A549 (cell line): ENCODE data around the gene UBE2E3. TPM values are rescaled to one million over a fixed set of nuclear protein-coding genes. Genes with fewer than 3 reads are reported as not detected.

Experiments used
- ATAC-seq, 2 experiments: fragments of 200-7000 bp in 1 of 2; fragments of >200 bp in 1 of 2; cut with Nextera tagmentation in 1 of 2; cut with Tn5 transposase in 1 of 2; 3 replicates each; pipeline versions ENCODE4 v1.8.0 to v1.9.1; 2018 to 2020; ENCODE audit warnings: mild to moderate bottlenecking in 1 of 2, moderate library complexity in 1 of 2
- CTCF ChIA-PET: fragments of 300-600 bp; sonication (Branson Sonifier 250); formaldehyde crosslinking; extraction: SDS; loops from one replicate; lab custom pipeline; 2021; ENCODE audit warnings: antibody characterized with exemption, inconsistent platforms; lab: Yijun Ruan, JAX
- POLR2A ChIA-PET: fragments of 350-600 bp; formaldehyde crosslinking; extraction: SDS; loops from one replicate; lab custom pipeline; 2021; ENCODE audit warnings: antibody characterized with exemption, inconsistent platforms; lab: Yijun Ruan, JAX
- DNase-seq, 2 experiments: peaks; one replicate each; pipeline versions ENCODE4 v3.0.0 to v3.0.0-alpha.2; 2011 to 2016; ENCODE audit warnings: low read depth in 1 of 2, low spot score in 1 of 2
- FAIRE-seq: peaks from 2 replicates; lab custom pipeline; 2011; peaks lifted over from hg19 to GRCh38; lab: Jason Lieb, UNC
- H3K27ac ChIP-seq, 2 experiments: fragments of >200 bp; sonication (Bioruptor Twin); formaldehyde crosslinking; 3 replicates each; pipeline ENCODE4 v1.5.1; 2016 to 2017
- H3K4me1 ChIP-seq: fragments of >200 bp; sonication (Bioruptor Twin); formaldehyde crosslinking; 3 replicates; pipeline ENCODE4 v1.6.1; 2016
- H3K4me2 ChIP-seq: fragments of >200 bp; sonication (Bioruptor Twin); formaldehyde crosslinking; 3 replicates; pipeline ENCODE4 v1.6.1; 2016
- H3K4me3 ChIP-seq: fragments of >200 bp; sonication (Bioruptor Twin); formaldehyde crosslinking; 3 replicates; pipeline ENCODE4 v1.5.1; 2016
- H3K9me3 ChIP-seq: fragments of >200 bp; sonication (Bioruptor Twin); formaldehyde crosslinking; 3 replicates; pipeline ENCODE4 v1.6.1; 2016
- CHD2 ChIP-seq: fragments of 150-350 bp; IDR thresholded peaks from 2 replicates; pipeline ENCODE4 v1.6.1; 2014; ENCODE audit warnings: low read length; ENCODE audit not compliant: partially characterized antibody
- EHF ChIP-seq: fragments of 250-450 bp; sonication (Bioruptor Pico); IDR thresholded peaks from 2 replicates; pipeline ENCODE4 v1.5.0; 2020; ENCODE audit warnings: mild to moderate bottlenecking
- ESRRA ChIP-seq: fragments of 150-350 bp; IDR thresholded peaks from 2 replicates; pipeline ENCODE4 v1.6.1; 2014; ENCODE audit warnings: mild to moderate bottlenecking, low read length, borderline replicate concordance
- FOSL2 ChIP-seq, 2 experiments: fragments of 450-650 bp in 1 of 2; fragments of >200 bp in 1 of 2; sonication (Bioruptor Twin) in 1 of 2; formaldehyde crosslinking; IDR thresholded peaks; 2 replicates each; pipeline versions ENCODE4 v1.5.0 to v1.6.1; 2016 to 2020; ENCODE audit warnings: mild to moderate bottlenecking in 1 of 2, moderate library complexity in 1 of 2
- FOXS1 ChIP-seq: fragments of 250-450 bp; sonication (Bioruptor Pico); IDR thresholded peaks from 2 replicates; pipeline ENCODE4 v1.5.0; 2020; ENCODE audit warnings: mild to moderate bottlenecking, moderate library complexity
- GATA3 ChIP-seq: IDR thresholded peaks from 2 replicates; pipeline ENCODE4 v1.6.1; 2012; ENCODE audit warnings: borderline replicate concordance
- HDAC2 ChIP-seq: fragments of 200-600 bp; sonication (generic); IDR thresholded peaks from 2 replicates; pipeline ENCODE4 v1.6.1; 2016
- HOXB13 ChIP-seq: fragments of 250-450 bp; sonication (Bioruptor Pico); IDR thresholded peaks from 2 replicates; pipeline ENCODE4 v1.5.0; 2020; ENCODE audit warnings: low read depth, mild to moderate bottlenecking, moderate library complexity
- JUNB ChIP-seq: fragments of >200 bp; sonication (Bioruptor Twin); formaldehyde crosslinking; IDR thresholded peaks from 2 replicates; pipeline ENCODE4 v1.6.1; 2016
- KDM1A ChIP-seq: fragments of 200-600 bp; sonication (generic); IDR thresholded peaks from 2 replicates; pipeline ENCODE4 v1.6.1; 2016; ENCODE audit warnings: low read depth, mild to moderate bottlenecking
- MAFK ChIP-seq: fragments of 450-650 bp; IDR thresholded peaks from 2 replicates; pipeline ENCODE4 v1.6.1; 2014; ENCODE audit not compliant: partially characterized antibody
- MAZ ChIP-seq: fragments of 150-350 bp; IDR thresholded peaks from 2 replicates; pipeline ENCODE4 v1.6.1; 2014; ENCODE audit warnings: antibody characterized with exemption, low read depth, low read length, borderline replicate concordance
- NPAS2 ChIP-seq: fragments of 250-450 bp; sonication (Bioruptor Pico); IDR thresholded peaks from 2 replicates; pipeline ENCODE4 v1.8.0; 2022; ENCODE audit warnings: mild to moderate bottlenecking, moderate library complexity, borderline replicate concordance
- PHF8 ChIP-seq: fragments of 200-600 bp; sonication (generic); IDR thresholded peaks from 2 replicates; pipeline ENCODE4 v1.6.1; 2016; ENCODE audit warnings: low read depth, mild to moderate bottlenecking, antibody characterized with exemption, moderate library complexity, borderline replicate concordance
- POLR2AphosphoS2 ChIP-seq: conservative IDR thresholded peaks from 2 replicates; pipeline ENCODE4 v1.6.1; 2012; ENCODE audit warnings: low read length, improper control_type of control experiment, inconsistent platforms
- SREBF2 ChIP-seq: fragments of 450-650 bp; IDR thresholded peaks from 2 replicates; pipeline ENCODE4 v1.6.1; 2014; ENCODE audit warnings: mild to moderate bottlenecking, moderate library complexity
- TP53 ChIP-seq: fragments of 250-450 bp; sonication (Bioruptor Pico); IDR thresholded peaks from 2 replicates; pipeline ENCODE4 v1.5.0; 2021; ENCODE audit warnings: mild to moderate bottlenecking, moderate library complexity
- ZFP36 ChIP-seq: fragments of 450-650 bp; IDR thresholded peaks from 2 replicates; pipeline ENCODE4 v1.6.1; 2014; ENCODE audit warnings: borderline replicate concordance; ENCODE audit not compliant: partially characterized antibody
- ZNF302 ChIP-seq: fragments of 250-450 bp; sonication (Bioruptor Pico); IDR thresholded peaks from 2 replicates; pipeline ENCODE4 v1.9.0; 2021; ENCODE audit warnings: inconsistent platforms, mild to moderate bottlenecking, moderate library complexity
- ZSCAN20 ChIP-seq: fragments of 250-450 bp; sonication (Bioruptor Pico); IDR thresholded peaks from 2 replicates; pipeline ENCODE4 v1.8.0; 2022; ENCODE audit warnings: mild to moderate bottlenecking, moderate library complexity
- WGBS: methylation state at CpG from one replicate; pipeline ENCODE4 v1.1.6; 2017; ENCODE audit errors: missing lambda C conversion rate; 5-methylcytosine and 5-hydroxymethylcytosine counted together
- polyA plus RNA-seq, 4 experiments: library from polyadenylated mRNA; depleted of rRNA in 3 of 4; stranded (reverse); fragments of >200 nt; fragmentation: RNase III in 1 of 4; extraction: RNeasy Plus Mini Kit Qiagen cat#74134 plus additional on column Dnase treatment in 1 of 4; gene quantifications; 2 replicates in 3 of 4; 3 replicates in 1 of 4; pipeline ENCODE4 v1.2.3, GENCODE V29; 2011 to 2017
- TF ChIP-seq, protein P1 (sequence below): IDR thresholded peaks from 2 replicates; pipeline ENCODE4 v1.6.1; 2012
- TF ChIP-seq, protein P2 (sequence below): IDR thresholded peaks from 2 replicates; pipeline ENCODE4 v1.6.1; 2012; ENCODE audit warnings: low read depth, borderline replicate concordance
- TF ChIP-seq, protein P3 (sequence below): fragments of >200 bp; sonication (Bioruptor Twin); formaldehyde crosslinking; IDR thresholded peaks from 2 replicates; pipeline ENCODE4 v1.6.1; 2016

The UBE2E3 gene
- polyA plus RNA-seq, 2 of the 4 experiments (the other 2 are of a cell fraction) = 54.0 to 70.6 TPM

DNA sequence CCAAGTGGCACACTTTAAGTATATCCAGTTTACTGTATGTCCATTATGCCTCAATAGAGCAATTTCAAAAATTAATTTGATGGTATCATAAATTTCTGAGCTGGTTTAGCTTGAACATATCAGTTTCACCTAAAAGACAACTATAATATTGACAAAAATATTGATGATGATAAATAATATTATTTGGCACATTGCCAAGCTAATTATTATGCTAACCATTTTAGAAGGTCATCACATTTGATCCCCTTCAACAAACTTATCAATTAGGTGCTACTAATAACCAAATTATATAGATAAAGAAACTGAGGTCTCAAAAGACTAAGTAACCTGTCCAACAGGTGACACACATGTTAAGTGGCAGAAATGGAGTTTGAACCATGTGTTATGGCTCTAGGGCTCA lies 26.9 kb upstream of the UBE2E3 start:
- H3K9me3 ChIP-seq = no peaks in the 10 kb centered on the region
- DNase-seq = no peak
- no peaks in the 10 kb centered on the region for H3K4me1 ChIP-seq
- no peak for FAIRE-seq
- TF ChIP-seq, protein P1, sequence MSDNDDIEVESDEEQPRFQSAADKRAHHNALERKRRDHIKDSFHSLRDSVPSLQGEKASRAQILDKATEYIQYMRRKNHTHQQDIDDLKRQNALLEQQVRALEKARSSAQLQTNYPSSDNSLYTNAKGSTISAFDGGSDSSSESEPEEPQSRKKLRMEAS = no peak
- no peak for TF ChIP-seq POLR2AphosphoS2
- TF ChIP-seq, protein P2, sequence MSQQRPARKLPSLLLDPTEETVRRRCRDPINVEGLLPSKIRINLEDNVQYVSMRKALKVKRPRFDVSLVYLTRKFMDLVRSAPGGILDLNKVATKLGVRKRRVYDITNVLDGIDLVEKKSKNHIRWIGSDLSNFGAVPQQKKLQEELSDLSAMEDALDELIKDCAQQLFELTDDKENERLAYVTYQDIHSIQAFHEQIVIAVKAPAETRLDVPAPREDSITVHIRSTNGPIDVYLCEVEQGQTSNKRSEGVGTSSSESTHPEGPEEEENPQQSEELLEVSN = no peak
- H3K27ac ChIP-seq = no peak overlapping the region
- H3K4me3 ChIP-seq = no peak overlapping the region
- POLR2A ChIA-PET = no interaction called here
- no peak for ATAC-seq
- no peak overlapping the region for H3K4me2 ChIP-seq
- CTCF ChIA-PET = no interaction called here

DNA sequence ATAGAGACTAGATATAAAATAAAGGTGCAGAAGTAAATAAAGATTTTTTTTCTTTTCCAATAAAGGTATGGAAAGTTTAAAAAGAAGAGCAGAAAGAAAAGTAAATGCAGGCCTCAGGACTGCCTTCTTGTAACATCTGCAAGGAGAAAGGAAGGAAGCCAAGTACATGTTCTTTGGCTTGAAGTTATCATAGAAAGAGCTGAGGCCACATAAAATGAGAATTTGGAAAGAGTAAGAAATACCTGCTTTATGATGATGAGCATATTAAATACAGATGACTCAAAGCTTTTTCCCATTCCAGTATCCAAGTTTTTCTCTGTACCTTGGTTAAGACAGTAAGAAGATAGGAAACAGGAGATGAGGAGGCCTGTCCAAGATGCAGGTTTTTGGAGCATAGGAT lies 25.3 kb upstream of the UBE2E3 start:
- no peak overlapping the region for H3K4me3 ChIP-seq
- H3K4me1 ChIP-seq = no peaks in the 10 kb centered on the region
- H3K4me2 ChIP-seq = no peak overlapping the region
- H3K9me3 ChIP-seq = no peaks in the 10 kb centered on the region
- FAIRE-seq (no peak), ATAC-seq (no peak)
- POLR2A ChIA-PET = no interaction called here
- TF ChIP-seq GATA3 (no peak), TP53 (CRISPR knock-in tag) (no peak), ZNF302 (no peak), KDM1A (no peak), FOXS1 (no peak), ZSCAN20 (CRISPR knock-in tag) (no peak)
- TF ChIP-seq, all 56 proteins: peak for 0
- no peak for DNase-seq
- CTCF ChIA-PET = no interaction called here
- H3K27ac ChIP-seq = no peak overlapping the region

DNA sequence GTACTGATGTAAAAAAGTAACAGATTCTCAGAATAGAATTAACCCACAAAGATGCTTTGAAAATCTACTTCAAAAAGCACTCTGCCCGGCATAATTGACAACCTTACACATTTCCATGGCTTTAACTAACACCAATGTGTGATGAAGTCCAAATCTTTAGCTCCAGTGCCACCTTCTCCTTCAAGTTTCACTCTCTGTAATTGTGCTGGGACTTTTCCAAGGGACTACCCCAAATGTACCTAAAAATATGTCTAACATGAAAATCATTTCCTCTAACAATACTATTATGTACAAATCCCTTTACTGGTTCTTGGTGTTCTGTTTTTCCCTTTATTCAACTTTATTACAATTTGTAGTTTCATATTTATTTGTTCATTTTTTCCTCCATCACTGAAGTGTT lies 20.6 kb upstream of the UBE2E3 start:
- no peak for FAIRE-seq
- ChIA-PET CTCF (no interaction called here), POLR2A (no interaction called here)
- TF ChIP-seq JUNB (no peak), KDM1A (no peak), MAZ (no peak), MAFK (no peak), EHF (CRISPR knock-in tag) (no peak), NPAS2 (CRISPR knock-in tag) (no peak), PHF8 (no peak), SREBF2 (no peak), FOSL2 (IDR thresholded peaks at IDR 0.05) (no peak), FOSL2 (CRISPR knock-in tag; IDR thresholded peaks at IDR 0.05) (no peak)
- TF ChIP-seq, protein P3, sequence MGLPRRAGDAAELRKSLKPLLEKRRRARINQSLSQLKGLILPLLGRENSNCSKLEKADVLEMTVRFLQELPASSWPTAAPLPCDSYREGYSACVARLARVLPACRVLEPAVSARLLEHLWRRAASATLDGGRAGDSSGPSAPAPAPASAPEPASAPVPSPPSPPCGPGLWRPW = no peak
- TF ChIP-seq, protein P2 = no peak
- Histone ChIP-seq H3K4me2 (no peak overlapping the region), H3K9me3 (no peaks in the 10 kb centered on the region), H3K4me3 (no peak overlapping the region), H3K27ac (no peak overlapping the region), H3K4me1 (no peaks in the 10 kb centered on the region)
- DNase-seq = no peak
- ATAC-seq = no peak
- WGBS = 66% methylated on average over 1 of the region's 1 CpG

DNA sequence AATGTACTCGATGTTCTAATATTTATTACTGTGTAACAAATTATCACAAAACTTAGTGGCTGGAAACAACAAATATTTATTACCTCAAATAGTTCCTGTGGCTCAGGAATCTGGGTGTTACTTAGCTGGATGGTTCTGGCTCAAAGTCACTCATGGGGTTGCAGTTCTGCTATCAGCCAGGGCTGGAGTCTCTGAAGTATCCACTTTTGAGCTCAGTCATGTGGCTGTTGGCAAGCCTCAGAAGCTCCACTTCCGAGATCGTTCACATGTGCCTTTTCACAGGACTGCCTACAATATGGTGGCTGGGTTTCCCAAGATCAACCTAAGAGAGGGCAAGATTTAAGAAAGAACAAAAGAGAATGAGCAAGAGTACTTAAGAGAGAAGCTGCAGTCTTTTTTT lies 19.4 kb upstream of the UBE2E3 start:
- WGBS = 58% methylated on average over 3 of the region's 3 CpGs
- DNase-seq (no peak), FAIRE-seq (no peak), ATAC-seq (no peak)
- ChIA-PET POLR2A (no interaction called here), CTCF (no interaction called here)
- Histone ChIP-seq H3K4me3 (no peak overlapping the region), H3K27ac (no peak overlapping the region), H3K4me1 (no peaks in the 10 kb centered on the region), H3K9me3 (no peaks in the 10 kb centered on the region), H3K4me2 (no peak overlapping the region)
- no peak for TF ChIP-seq GATA3
- TF ChIP-seq, protein P3 = no peak
- no peak for TF ChIP-seq ESRRA
- TF ChIP-seq CHD2 = no peak
- no peak for TF ChIP-seq POLR2AphosphoS2
- TF ChIP-seq HDAC2 = no peak
- TF ChIP-seq ZFP36 = no peak
- TF ChIP-seq HOXB13 = no peak
